Urinary bladder (tissue), 4 donors: Measurements from ENCODE around the gene LSS. TPM values are rescaled to one million over a fixed set of nuclear protein-coding genes. Genes with fewer than 3 reads are reported as not detected.
"Not testable (repeated sequence)": the region's sequence is repeated elsewhere in the genome, so short reads cannot be mapped to it uniquely, and the experiment has no call there.

Experiments
- DNase-seq: peaks from one replicate; pipeline ENCODE4 v3.0.0-alpha.2; 2015; ENCODE audit errors: extremely low spot score
- H3K27ac ChIP-seq: one replicate; pipeline ENCODE4 v1.5.1; 2013; ENCODE audit warnings: low read depth, mild to moderate bottlenecking, moderate library complexity
- H3K36me3 ChIP-seq: one replicate; pipeline ENCODE4 v1.6.1; 2013; ENCODE audit warnings: mild to moderate bottlenecking, moderate library complexity; ENCODE audit not compliant: insufficient read depth
- H3K4me1 ChIP-seq: one replicate; pipeline ENCODE4 v1.6.1; 2013; ENCODE audit warnings: mild to moderate bottlenecking, moderate library complexity; ENCODE audit not compliant: insufficient read depth
- H3K4me3 ChIP-seq: one replicate; pipeline ENCODE4 v1.5.1; 2013; ENCODE audit warnings: low read depth, low read length
- WGBS: extraction: QIAGEN DNeasy Blood & Tissue Kit; methylation state at CpG from one replicate; pipeline ENCODE4 v1.1.7; 2013; 5-methylcytosine and 5-hydroxymethylcytosine counted together
- polyA plus RNA-seq: library from polyadenylated mRNA; stranded (reverse); fragments of 200-250 nt; gene quantifications from one replicate; pipeline ENCODE4 v1.2.3, GENCODE V29; 2013
- total RNA-seq: library from RNA; depleted of rRNA; stranded (reverse); fragments of >200 nt; gene quantifications from one replicate; pipeline ENCODE4 v1.2.3, GENCODE V29; 2014
- donor health status: healthy with polysubstance abuse.
- donor health status: healthy.

LSS gene
- total and polyA plus RNA-seq, 2 donors, result 19.3 to 36.5 TPM

DNA sequence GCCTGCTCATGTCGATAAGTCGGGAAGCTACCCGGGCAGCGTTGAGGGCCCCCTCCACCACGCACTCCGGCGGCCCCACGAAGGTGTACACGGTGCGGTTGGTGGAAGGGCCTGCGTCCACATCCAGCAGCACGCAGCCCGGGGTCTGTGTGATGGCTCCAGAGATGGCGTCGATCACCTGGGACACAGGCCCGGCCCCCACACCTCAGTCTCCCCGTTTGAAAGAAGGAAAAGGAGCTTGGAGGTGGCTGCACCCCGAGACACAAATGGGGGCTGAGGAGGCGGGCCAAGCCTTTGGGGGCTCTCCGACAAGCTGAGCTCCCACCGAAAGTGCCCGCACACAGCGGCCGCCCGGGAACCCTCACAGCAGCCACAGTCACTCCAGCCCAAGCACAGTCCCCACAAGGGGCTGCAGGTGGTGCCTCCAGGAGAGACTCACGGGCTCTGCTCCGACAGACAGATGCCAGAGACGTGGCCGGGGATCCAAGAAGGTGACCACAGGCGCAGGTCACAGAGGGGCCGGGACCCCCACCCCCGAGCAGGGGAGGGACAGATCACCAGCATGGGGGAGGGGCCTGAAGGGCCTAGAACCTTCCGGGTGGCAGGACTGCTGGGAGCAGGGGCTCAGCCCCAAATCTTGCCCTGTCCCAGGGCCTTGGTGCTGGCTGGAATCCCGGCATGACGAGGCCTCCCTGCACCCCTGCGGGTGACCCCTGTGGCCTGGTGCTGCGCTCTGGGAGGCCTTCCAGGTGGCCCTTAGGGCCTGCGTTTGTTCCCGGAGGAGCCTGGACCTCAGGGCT is 74.2 kb downstream of the LSS start:
- H3K27ac ChIP-seq, result no peak overlapping the region
- no peak for DNase-seq

GRCh38 chr21:46153247-46154154 is 75.1 kb downstream of the LSS start:
- WGBS, result 31% methylated on average over 33 of the region's 33 CpGs

More for the DNA sequence above, 74.2 kb downstream of the LSS start:
- no peak overlapping the region for H3K4me3 ChIP-seq
- 89% methylated on average over 39 of the region's 39 CpGs for WGBS
- H3K4me1 ChIP-seq, result no peaks in the 10 kb centered on the region
- no peaks in the 10 kb centered on the region for H3K36me3 ChIP-seq

GRCh38 chr21:46152927-46153246 is 75.7 kb downstream of the LSS start:
- no peak for DNase-seq
- 26% methylated on average over 18 of the region's 18 CpGs for WGBS
- H3K4me3 ChIP-seq, result no peak overlapping the region
- H3K36me3 ChIP-seq, result no peaks in the 10 kb centered on the region
- H3K27ac ChIP-seq, result no peak overlapping the region
- H3K4me1 ChIP-seq, result no peaks in the 10 kb centered on the region

More at GRCh38 chr21:46153247-46154154, 75.1 kb downstream of the LSS start:
- no peak overlapping the region for H3K27ac ChIP-seq
- DNase-seq, result no peak
- no peak overlapping the region for H3K4me3 ChIP-seq
- no peaks in the 10 kb centered on the region for H3K4me1 ChIP-seq
- H3K36me3 ChIP-seq, result no peaks in the 10 kb centered on the region

- H3K4me3 ChIP-seq, result no peak overlapping the region
- 86% methylated on average over 45 of the region's 45 CpGs for WGBS
- no peak overlapping the region for H3K27ac ChIP-seq
- DNase-seq, result no peak
- H3K4me1 ChIP-seq, result no peaks in the 10 kb centered on the region
- H3K36me3 ChIP-seq, result no peaks in the 10 kb centered on the region
Observed at GRCh38 chr21:46151989-46152926, 76.3 kb downstream of the LSS start.

GRCh38 chr21:46151261-46151988 is 77.1 kb downstream of the LSS start:
- WGBS, result 88% methylated on average over 47 of the region's 47 CpGs
- no peak overlapping the region for H3K4me3 ChIP-seq
- no peaks in the 10 kb centered on the region for H3K4me1 ChIP-seq
- no peak for DNase-seq
- H3K36me3 ChIP-seq, result no peaks in the 10 kb centered on the region
- H3K27ac ChIP-seq, result no peak overlapping the region

DNA sequence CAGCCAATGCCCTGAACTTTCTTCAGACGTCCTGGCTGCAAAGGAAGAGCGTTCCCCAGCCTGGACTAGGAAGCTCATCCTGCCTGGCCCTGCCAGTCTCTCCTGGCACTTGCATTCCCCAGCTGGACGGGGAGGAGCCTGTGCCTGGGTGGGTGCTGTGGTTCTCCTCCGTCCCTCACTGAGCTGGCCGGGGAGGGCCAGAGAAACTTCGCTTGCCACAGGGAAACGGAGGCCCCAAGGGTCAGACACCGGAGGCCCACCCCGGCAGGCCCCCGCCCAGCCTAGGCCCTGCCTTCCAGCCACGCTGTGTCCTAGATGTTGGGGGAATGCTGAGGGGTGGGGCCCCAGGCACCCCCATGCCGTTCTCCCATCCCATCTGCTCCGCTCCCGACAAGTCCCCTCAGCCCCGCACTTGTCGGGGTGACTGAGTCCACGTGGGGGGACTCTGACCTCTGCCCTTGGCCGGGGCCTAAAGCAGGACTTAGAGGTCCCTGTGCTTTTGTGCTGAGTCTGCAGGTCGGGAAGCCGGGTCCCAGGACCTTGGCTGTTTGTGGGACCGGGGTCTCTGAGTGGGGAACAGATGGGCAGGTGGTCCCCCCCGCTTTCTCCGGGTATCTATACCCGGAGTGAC is 78.0 kb downstream of the LSS start:
- H3K36me3 ChIP-seq, result no peaks in the 10 kb centered on the region
- no peak overlapping the region for H3K27ac ChIP-seq
- WGBS, result 86% methylated on average over 24 of the region's 24 CpGs
- H3K4me1 ChIP-seq, result no peaks in the 10 kb centered on the region
- DNase-seq, result no peak
- H3K4me3 ChIP-seq, result no peak overlapping the region

DNA sequence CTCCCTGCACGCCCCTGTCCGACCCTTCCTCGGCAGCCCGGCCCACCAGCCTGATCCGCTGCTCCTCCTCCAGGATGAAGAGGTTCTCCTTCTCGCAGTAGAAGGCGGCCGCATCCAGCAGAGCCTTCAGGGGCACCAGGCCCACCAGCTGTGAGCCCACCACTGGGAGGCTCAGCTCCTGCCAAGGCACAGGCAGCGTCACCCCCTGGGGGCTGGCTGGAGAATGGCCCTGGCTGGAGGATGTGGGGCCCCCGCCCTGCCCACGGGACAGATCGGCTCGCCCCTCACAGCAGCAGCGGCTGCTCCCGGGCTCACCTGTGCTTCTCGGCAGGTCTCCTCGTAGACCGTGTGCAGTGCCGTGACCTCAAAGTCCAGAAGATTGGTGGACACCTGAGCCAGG is 78.5 kb downstream of the LSS start:
- WGBS, result 80% methylated on average over 19 of the region's 19 CpGs
- no peak overlapping the region for H3K27ac ChIP-seq
- no peaks in the 10 kb centered on the region for H3K36me3 ChIP-seq
- no peak overlapping the region for H3K4me3 ChIP-seq
- DNase-seq, result no peak
- H3K4me1 ChIP-seq, result no peaks in the 10 kb centered on the region

DNA sequence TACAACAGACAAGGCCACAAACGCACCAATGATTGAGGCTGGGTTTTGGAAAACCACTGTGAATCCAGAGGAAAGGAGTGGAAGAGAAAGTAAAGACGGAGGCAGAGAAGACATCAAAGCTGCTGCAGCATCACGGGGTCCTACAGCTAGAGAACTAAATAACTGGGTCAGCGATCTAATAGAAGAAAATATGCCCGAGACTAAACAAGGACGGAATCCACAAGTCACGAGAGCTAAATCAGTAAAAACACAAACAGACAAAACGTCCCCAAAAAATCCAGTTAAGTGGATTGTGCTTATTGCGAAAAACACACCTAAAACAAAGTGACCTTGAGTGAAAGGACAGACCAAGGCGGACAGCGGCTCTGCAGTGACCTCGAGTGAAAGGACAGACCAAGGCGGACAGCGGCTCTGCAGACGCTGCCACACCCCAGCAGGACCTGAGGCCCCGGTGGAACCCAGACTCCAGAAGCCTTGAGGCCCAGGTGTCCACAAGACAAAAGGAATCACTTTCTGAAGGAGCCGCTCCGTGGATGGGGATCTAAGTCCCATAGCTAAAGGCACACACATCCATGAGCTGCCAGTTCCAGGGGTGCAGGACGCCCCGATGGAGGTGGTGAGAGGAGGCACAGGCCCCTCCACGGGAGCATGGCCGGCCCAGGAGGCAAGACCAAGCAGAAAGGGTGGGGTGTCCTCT is 79.2 kb downstream of the LSS start:
- no peak for DNase-seq
- Histone ChIP-seq H3K4me1 (no peaks in the 10 kb centered on the region), H3K27ac (no peak overlapping the region), H3K4me3 (no peak overlapping the region), H3K36me3 (no peaks in the 10 kb centered on the region)
- 88% methylated on average over 22 of the region's 22 CpGs for WGBS

- Histone ChIP-seq H3K36me3 (no peaks in the 10 kb centered on the region), H3K4me3 (no peak overlapping the region), H3K27ac (no peak overlapping the region), H3K4me1 (no peaks in the 10 kb centered on the region)
- WGBS, result 92% methylated on average over 11 of the region's 11 CpGs
- no peak for DNase-seq
Observed at GRCh38 chr21:46148106-46148505, 80.5 kb downstream of the LSS start.

DNA sequence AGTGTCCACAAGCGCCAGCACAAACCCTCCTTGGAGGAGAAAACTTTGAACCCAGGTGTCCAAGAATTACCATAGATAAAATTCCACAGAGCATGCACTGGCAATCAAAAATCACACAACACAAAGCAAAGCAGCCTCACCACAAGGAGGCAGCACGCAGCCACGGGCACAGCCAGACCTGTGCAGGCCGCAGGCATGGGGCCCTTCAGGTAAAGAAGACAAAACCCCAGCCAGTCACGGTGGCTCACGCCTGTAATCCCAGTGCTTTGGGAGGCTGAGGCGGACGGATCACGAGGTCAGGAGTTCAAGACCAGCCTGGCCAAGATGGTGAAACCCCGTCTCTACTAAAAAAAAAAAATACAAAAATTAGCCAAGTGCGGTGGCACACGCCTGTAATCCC is 81.1 kb downstream of the LSS start:
- 80% methylated on average over 12 of the region's 12 CpGs for WGBS
- H3K27ac ChIP-seq, H3K4me3 ChIP-seq, H3K4me1 ChIP-seq, DNase-seq, H3K36me3 ChIP-seq: not testable (repeated sequence)

- Histone ChIP-seq H3K27ac (no peak overlapping the region), H3K4me3 (no peak overlapping the region), H3K36me3 (no peaks in the 10 kb centered on the region), H3K4me1 (no peaks in the 10 kb centered on the region)
- DNase-seq, result no peak
- 81% methylated on average over 14 of the region's 14 CpGs for WGBS
Observed at GRCh38 chr21:46146856-46147255, 81.7 kb downstream of the LSS start.
